DMS79 treated with DMSO at 0.1 percent for 48 hours (cell line): ENCODE results near the gene OCA2.

ENCODE experiments used
- DNase-seq: peaks from one replicate; lab custom pipeline; 2025; lab: John Stamatoyannopoulos, UW

The OCA2 gene

GRCh38 chr15:27707257-27707656 is 391.9 kb downstream of the OCA2 start:
- DNase-seq = no peak

GRCh38 chr15:27706300-27706699 is 392.8 kb downstream of the OCA2 start:
- DNase-seq = no peak

GRCh38 chr15:27705056-27705455 is 394.1 kb downstream of the OCA2 start:
- no peak for DNase-seq
